Psoas muscle (tissue), 8 donors: Measurements from ENCODE around the gene USB1. TPM values are rescaled to one million over a fixed set of nuclear protein-coding genes. Genes with fewer than 3 reads are reported as not detected.
A peak's percentile ranks its signal among the peaks of the same experiment; 100 is the strongest.

Source experiments
- ATAC-seq, 4 donors: fragments of 200-7000 bp; cut with Tn5 transposase; one replicate each; pipeline ENCODE4 v1.9.1; 2020; ENCODE audit warnings: moderate library complexity in 3 of 4, mild to moderate bottlenecking in 2 of 4
- DNase-seq, 2 donors: peaks; one replicate each; pipeline ENCODE4 v3.0.0-alpha.2; 2020
- H3K27ac ChIP-seq: fragments of 200-600 bp; one replicate; pipeline ENCODE4 v1.8.0; 2022
- H3K27me3 ChIP-seq, 3 donors: fragments of 200-600 bp in 1 of 3; one replicate each; pipeline versions ENCODE4 v1.6.1 to v1.8.0; 2013 to 2022; ENCODE audit warnings: low read length in 2 of 3, mild to moderate bottlenecking in 2 of 3, moderate library complexity in 1 of 3; ENCODE audit not compliant: insufficient read depth in 3 of 3
- H3K36me3 ChIP-seq, 2 donors: fragments of 200-600 bp in 1 of 2; one replicate each; pipeline versions ENCODE4 v1.6.1 to v1.8.0; 2013 to 2022; ENCODE audit warnings: low read depth in 1 of 2, mild to moderate bottlenecking in 1 of 2, moderate library complexity in 1 of 2; ENCODE audit not compliant: insufficient read depth in 1 of 2
- H3K4me1 ChIP-seq: fragments of 200-600 bp; one replicate; pipeline ENCODE4 v1.8.0; 2022
- H3K4me3 ChIP-seq: fragments of 200-600 bp; one replicate; pipeline ENCODE4 v1.8.0; 2022; ENCODE audit warnings: mild to moderate bottlenecking
- H3K9me3 ChIP-seq: fragments of 200-600 bp; one replicate; pipeline ENCODE4 v1.8.0; 2022
- CTCF ChIP-seq: fragments of 200-600 bp; IDR thresholded peaks from one replicate; pipeline ENCODE4 v1.8.0; 2022; ENCODE audit warnings: antibody characterized with exemption
- WGBS, 3 donors: extraction: QIAGEN DNeasy Blood & Tissue Kit; methylation state at CpG; one replicate each; pipeline versions ENCODE4 v1.1.6 to v1.1.7; 2013; 5-methylcytosine and 5-hydroxymethylcytosine counted together
- intact Hi-C, 2 donors: fragments of 100-400 bp; cut with DNase I; formaldehyde crosslinking; loops; one replicate each; pipeline versions ENCODE4 v1.11.0 to v1.14.2; 2022
- polyA plus RNA-seq, 3 donors: library from polyadenylated mRNA; stranded (reverse); fragments of 200-250 nt; gene quantifications; one replicate each; pipeline ENCODE4 v1.2.3, GENCODE V29; 2013
- total RNA-seq, 4 donors: library from RNA; stranded (reverse); fragmentation: NEBNext Ultra II Directional in 2 of 4; extraction: Animal tissue kit (Norgen Biotek cat#: 25700) in 2 of 4; gene quantifications; one replicate each; pipeline versions ENCODE4 v1.2.1 to v1.2.4, GENCODE V29; 2021 to 2023
- donor health status: healthy with polysubstance abuse.
- donor health status: DM: no; HTN: no; CAD: no; lungs with moderate emphysema.
- donor health status: Bipolar disorder and iron deficiency.
- donor health status: healthy.
- donor health status: DM: yes; HTN: yes; CAD: no.
- donor health status: DM: no; HTN: no; CAD: no.
- donor health status: DM: no; HTN: no; CAD: no.
- donor health status: DM: yes; HTN: yes; CAD: no.

Gene USB1
- total and polyA plus RNA-seq, 7 donors, result 10.1 to 30.7 (median 18.5) TPM

DNA sequence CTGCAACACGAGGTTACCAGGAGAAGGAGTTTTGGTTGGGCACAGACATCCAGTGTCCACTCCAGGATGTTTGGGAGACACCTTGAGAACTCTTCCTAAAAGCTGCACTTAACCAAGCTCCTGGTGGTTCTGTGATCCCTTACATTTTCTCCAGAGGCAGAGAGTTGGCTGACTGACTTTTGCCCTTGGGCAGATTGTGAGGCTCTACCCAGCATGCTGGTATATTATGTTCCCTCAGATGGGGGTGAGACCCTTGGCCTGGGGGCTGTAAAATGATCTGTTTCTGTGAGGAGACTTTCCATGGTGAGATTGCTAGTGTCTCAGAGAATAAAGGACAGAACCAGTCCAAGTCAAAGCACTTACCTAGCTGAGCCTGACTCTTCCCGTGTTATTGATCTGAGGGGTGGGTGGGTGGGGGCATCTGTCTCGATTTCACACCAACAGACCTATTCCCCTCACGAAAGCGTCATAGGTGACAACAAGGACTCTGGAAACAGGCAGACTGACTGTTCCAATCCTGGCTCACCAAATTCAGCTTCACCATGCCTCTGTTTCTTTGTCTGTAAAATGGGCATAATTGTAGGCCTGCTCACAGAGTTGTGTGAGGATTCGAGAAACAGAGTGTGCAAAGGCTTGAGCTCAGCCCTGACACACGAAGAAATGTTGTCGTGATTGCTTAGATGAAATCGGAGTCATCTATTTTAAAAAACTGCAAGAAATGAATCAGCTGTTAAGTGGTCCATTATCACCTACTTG lies 12.2 kb downstream of the USB1 start:
- intact Hi-C loops, result no loop called here
- TF ChIP-seq CTCF, result no peak
- Histone ChIP-seq H3K27ac (no peak overlapping the region), H3K4me1 (no peaks in the 10 kb centered on the region), H3K27me3 (no peaks in the 10 kb centered on the region), H3K36me3 (peaks cover 2 to 64% of the 10 kb centered on the region in 2 donors), H3K4me3 (no peak overlapping the region), H3K9me3 (no peaks in the 10 kb centered on the region)
- DNase-seq, result no peak
- WGBS, 3 donors, result 89 to 93% (median 92%) methylated on average over 9 of the region's 9 CpGs
- no peak for ATAC-seq

GRCh38 chr16:58016840-58017446 lies 15.7 kb downstream of the USB1 start:
- peak in 1 of 2 donors; percentile 26 for DNase-seq
- intact Hi-C loops, result no loop called here
- 57 to 63% (median 60%) methylated on average over 12 of the region's 12 CpGs for WGBS, 3 donors

GRCh38 chr16:58018803-58019202 lies 17.6 kb downstream of the USB1 start:
- peaks cover 0 to 44% of the 10 kb centered on the region in 2 donors for H3K36me3 ChIP-seq
- TF ChIP-seq CTCF, result no peak
- intact Hi-C loops, result no loop called here
- no peak overlapping the region for H3K27ac ChIP-seq
- H3K9me3 ChIP-seq, result no peaks in the 10 kb centered on the region
- ATAC-seq, result no peak
- no peak overlapping the region for H3K4me3 ChIP-seq
- DNase-seq, result peak in 1 of 2 donors; percentile 29
- H3K27me3 ChIP-seq, result no peaks in the 10 kb centered on the region
- peaks cover 6% of the 10 kb centered on the region for H3K4me1 ChIP-seq
- WGBS, 3 donors, result 81 to 88% (median 84%) methylated on average over 7 of the region's 7 CpGs

More at GRCh38 chr16:58016840-58017446, 15.7 kb downstream of the USB1 start:
- no peak for TF ChIP-seq CTCF
- Histone ChIP-seq H3K4me1 (no peaks in the 10 kb centered on the region), H3K27ac (no peak overlapping the region), H3K36me3 (peaks cover 0 to 61% of the 10 kb centered on the region in 2 donors), H3K9me3 (no peaks in the 10 kb centered on the region), H3K27me3 (no peaks in the 10 kb centered on the region), H3K4me3 (no peak overlapping the region)
- no peak for ATAC-seq

DNA sequence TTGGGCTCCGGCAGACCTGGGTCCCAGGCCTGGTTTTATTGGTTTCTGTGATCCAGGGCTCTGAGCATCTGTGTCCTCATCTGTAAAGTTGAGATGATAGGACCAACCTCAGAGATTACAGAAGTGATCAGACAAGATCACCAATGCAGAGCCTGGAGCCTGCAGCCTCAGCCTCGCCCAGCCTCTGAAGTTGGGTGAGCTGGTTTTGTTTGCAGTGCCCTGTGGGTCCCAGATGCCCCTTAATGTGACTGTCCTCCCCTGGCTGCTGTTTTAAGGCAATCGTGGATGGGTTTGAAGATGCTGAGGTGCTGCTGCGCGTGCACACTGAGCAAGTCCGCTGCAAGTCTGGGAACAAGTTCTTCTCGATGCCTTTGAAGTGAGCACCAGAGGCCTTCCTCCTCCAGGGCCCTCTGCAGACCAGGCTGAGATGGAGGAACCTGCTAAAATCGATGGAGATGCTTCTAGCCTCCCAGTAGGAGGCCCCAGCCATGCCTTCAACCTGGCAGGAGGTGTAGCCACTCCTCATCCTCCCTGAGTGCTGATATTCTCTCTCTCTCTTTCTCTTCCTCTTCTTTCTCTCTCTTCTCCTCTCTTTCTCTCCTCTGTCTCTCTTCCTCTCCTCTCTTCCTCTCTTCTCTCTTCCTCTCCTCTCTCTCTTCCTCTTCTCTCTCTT lies 18.8 kb downstream of the USB1 start:
- H3K27ac ChIP-seq, result no peak overlapping the region
- intact Hi-C loops, result loop anchor here (1.0 to 5.0 kb wide), 3 partner anchors 102 to 177 kb away; partner anchors contain the start of gene CSNK2A2 (in 1 of the 2)
- no peak overlapping the region for H3K4me3 ChIP-seq
- no peak for ATAC-seq
- no peaks in the 10 kb centered on the region for H3K27me3 ChIP-seq
- no peaks in the 10 kb centered on the region for H3K9me3 ChIP-seq
- peak in 1 of 2 donors; percentile 19 for DNase-seq
- no peak for TF ChIP-seq CTCF
- H3K36me3 ChIP-seq, result peaks cover 0 to 38% of the 10 kb centered on the region in 2 donors
- peaks cover 8% of the 10 kb centered on the region for H3K4me1 ChIP-seq
- WGBS, 3 donors, result 76 to 83% (median 79%) methylated on average over 8 of the region's 8 CpGs
